UCSD-AML1 (cell line): ENCODE data around the gene THAP3.
A peak's percentile ranks its signal among the peaks of the same experiment; 100 is the strongest.
"Not testable (repeated sequence)": the region's sequence is repeated elsewhere in the genome, so short reads cannot be mapped to it uniquely, and the experiment has no call there.

Source experiments
- DNase-seq: peaks from one replicate; lab custom pipeline; 2025; ENCODE audit not compliant: unreplicated experiment; lab: John Stamatoyannopoulos, UW

The THAP3 gene

GRCh38 chr1:6590046-6590445, 34.6 kb upstream of the THAP3 start:
- DNase-seq = no peak

GRCh38 chr1:6591222-6591621, 33.4 kb upstream of the THAP3 start:
- DNase-seq = peak; percentile 66

GRCh38 chr1:6591644-6592043, 33.0 kb upstream of the THAP3 start:
- DNase-seq = no peak

- DNase-seq = peak; percentile 23
These were observed 32.2 kb upstream of the THAP3 start for GRCh38 chr1:6592441-6592840.

- no peak for DNase-seq
These were observed 31.6 kb upstream of the THAP3 start for GRCh38 chr1:6592865-6593593.

GRCh38 chr1:6593810-6594209, 30.9 kb upstream of the THAP3 start:
- DNase-seq = no peak

- no peak for DNase-seq
These were observed 29.5 kb upstream of the THAP3 start for GRCh38 chr1:6594977-6595740.

- DNase-seq = no peak
These were observed 28.3 kb upstream of the THAP3 start for GRCh38 chr1:6596351-6596750.

- no peak for DNase-seq
These were observed 27.5 kb upstream of the THAP3 start for GRCh38 chr1:6596886-6597776.

GRCh38 chr1:6597777-6598131, 26.9 kb upstream of the THAP3 start:
- DNase-seq = no peak

GRCh38 chr1:6599141-6599975, 25.3 kb upstream of the THAP3 start:
- peak; percentile 59 for DNase-seq

GRCh38 chr1:6599991-6600390, 24.7 kb upstream of the THAP3 start:
- DNase-seq = not testable (repeated sequence)

- DNase-seq = no peak
These were observed 24.1 kb upstream of the THAP3 start for GRCh38 chr1:6600410-6601048.

- peak; percentile 62 for DNase-seq
These were observed 23.4 kb upstream of the THAP3 start for GRCh38 chr1:6601049-6601922.

- no peak for DNase-seq
These were observed 22.6 kb upstream of the THAP3 start for GRCh38 chr1:6601923-6602668.

GRCh38 chr1:6602669-6603237, 21.9 kb upstream of the THAP3 start, which contains the start of gene KLHL21:
KLHL21 (minus strand) TSS chr1:6602869; CDS start chr1:6602817, 52 bp downstream.
- peak; percentile 82 for DNase-seq

- no peak for DNase-seq
These were observed 21.3 kb upstream of the THAP3 start for GRCh38 chr1:6603238-6603914.
